Measurements from ENCODE around the gene TXN2. TPM values are rescaled to one million over a fixed set of nuclear protein-coding genes. Genes with fewer than 3 reads are reported as not detected.

Gene TXN2
- total RNA-seq, 4 donors from 2014 or later: 36.4 to 78.3 (median 63.4) TPM

GRCh38 chr22:36460202-36460601 is 21.2 kb downstream of the TXN2 start:
- Histone ChIP-seq H3K4me1 (peaks cover 0 to 61% (median 32%) of the 10 kb centered on the region in 3 donors), H3K36me3 (no peaks in the 10 kb centered on the region), H3K27ac (peak overlapping the region in 3 of 4 donors; percentile 87 to 95 (median 92)), H3K27me3 (no peaks in the 10 kb centered on the region), H3K9me3 (no peaks in the 10 kb centered on the region), H3K4me3 (no peak overlapping the region)
- no peak for ATAC-seq
- no peak for TF ChIP-seq EP300 (IDR thresholded peaks at IDR 0.05)
- TF ChIP-seq, protein P1, sequence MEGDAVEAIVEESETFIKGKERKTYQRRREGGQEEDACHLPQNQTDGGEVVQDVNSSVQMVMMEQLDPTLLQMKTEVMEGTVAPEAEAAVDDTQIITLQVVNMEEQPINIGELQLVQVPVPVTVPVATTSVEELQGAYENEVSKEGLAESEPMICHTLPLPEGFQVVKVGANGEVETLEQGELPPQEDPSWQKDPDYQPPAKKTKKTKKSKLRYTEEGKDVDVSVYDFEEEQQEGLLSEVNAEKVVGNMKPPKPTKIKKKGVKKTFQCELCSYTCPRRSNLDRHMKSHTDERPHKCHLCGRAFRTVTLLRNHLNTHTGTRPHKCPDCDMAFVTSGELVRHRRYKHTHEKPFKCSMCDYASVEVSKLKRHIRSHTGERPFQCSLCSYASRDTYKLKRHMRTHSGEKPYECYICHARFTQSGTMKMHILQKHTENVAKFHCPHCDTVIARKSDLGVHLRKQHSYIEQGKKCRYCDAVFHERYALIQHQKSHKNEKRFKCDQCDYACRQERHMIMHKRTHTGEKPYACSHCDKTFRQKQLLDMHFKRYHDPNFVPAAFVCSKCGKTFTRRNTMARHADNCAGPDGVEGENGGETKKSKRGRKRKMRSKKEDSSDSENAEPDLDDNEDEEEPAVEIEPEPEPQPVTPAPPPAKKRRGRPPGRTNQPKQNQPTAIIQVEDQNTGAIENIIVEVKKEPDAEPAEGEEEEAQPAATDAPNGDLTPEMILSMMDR (IDR thresholded peaks at IDR 0.05): no peak
- no peak for TF ChIP-seq POLR2AphosphoS5 (IDR thresholded peaks at IDR 0.05)
- TF ChIP-seq POLR2A (IDR thresholded peaks at IDR 0.05): no peak
- 97 to 98% methylated on average over 7 of the region's 8 CpGs for WGBS, 2 donors (ENCODE audit: low coverage in 1 of 2)

GRCh38 chr22:36457688-36458450 is 23.6 kb downstream of the TXN2 start:
- no peak overlapping the region for H3K4me3 ChIP-seq
- WGBS, 2 donors (ENCODE audit: low coverage in 1 of 2): 38 to 40% methylated on average over 1 to 2 of the region's 14 CpGs
- H3K27ac ChIP-seq: peak overlapping the region; percentile 21 to 96 (median 94)
- H3K4me1 ChIP-seq: peaks cover 0 to 69% (median 33%) of the 10 kb centered on the region in 3 donors
- no peaks in the 10 kb centered on the region for H3K27me3 ChIP-seq
- no peaks in the 10 kb centered on the region for H3K36me3 ChIP-seq
- ATAC-seq: no peak
- peak; percentile 51 for TF ChIP-seq POLR2AphosphoS5 (IDR thresholded peaks at IDR 0.05)
- TF ChIP-seq EP300 (IDR thresholded peaks at IDR 0.05): no peak
- H3K9me3 ChIP-seq: no peaks in the 10 kb centered on the region

DNA sequence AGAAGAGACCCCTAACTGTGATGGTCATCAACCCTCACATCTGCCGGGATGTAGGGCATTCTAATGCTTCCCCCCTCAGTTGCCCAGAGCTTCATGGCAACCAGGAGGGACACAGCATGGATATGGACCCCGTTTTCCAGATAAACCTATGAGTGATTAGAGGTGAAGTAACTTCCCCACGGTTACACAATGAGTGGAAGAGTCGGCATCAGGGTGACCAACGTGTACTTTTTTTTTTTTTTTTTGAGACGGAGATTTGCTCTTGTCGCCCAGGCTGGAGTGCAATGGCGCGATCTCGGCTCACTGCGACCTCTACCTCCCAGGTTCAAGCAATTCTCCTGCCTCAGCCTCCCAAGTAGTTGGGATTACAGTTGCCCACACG is 25.0 kb downstream of the TXN2 start:
- WGBS, 2 donors (ENCODE audit: low coverage in 1 of 2): 87 to 92% methylated on average over 9 to 12 of the region's 12 CpGs
- ATAC-seq: no peak
- no peaks in the 10 kb centered on the region for H3K36me3 ChIP-seq
- H3K4me1 ChIP-seq: peaks cover 0 to 70% (median 30%) of the 10 kb centered on the region in 3 donors
- TF ChIP-seq EP300 (IDR thresholded peaks at IDR 0.05) (no peak), POLR2A (IDR thresholded peaks at IDR 0.05) (no peak)
- no peak overlapping the region for H3K4me3 ChIP-seq
- no peaks in the 10 kb centered on the region for H3K27me3 ChIP-seq
- peak overlapping the region in 3 of 4 donors; percentile 92 to 98 (median 96) for H3K27ac ChIP-seq
- H3K9me3 ChIP-seq: no peaks in the 10 kb centered on the region

GRCh38 chr22:36455571-36456463 is 25.6 kb downstream of the TXN2 start:
- H3K9me3 ChIP-seq: no peaks in the 10 kb centered on the region
- H3K27ac ChIP-seq: peak overlapping the region; percentile 89 to 98 (median 94)
- peaks cover 0 to 70% (median 34%) of the 10 kb centered on the region in 3 donors for H3K4me1 ChIP-seq
- no peaks in the 10 kb centered on the region for H3K36me3 ChIP-seq
- no peak for ATAC-seq
- WGBS, 2 donors (ENCODE audit: low coverage in 1 of 2): 72 to 74% methylated on average over 12 to 15 of the region's 21 CpGs
- H3K4me3 ChIP-seq: peak overlapping the region in 1 of 2 donors; percentile 61
- TF ChIP-seq, protein P1 (IDR thresholded peaks at IDR 0.05): no peak
- TF ChIP-seq EP300 (IDR thresholded peaks at IDR 0.05) (no peak), POLR2A (IDR thresholded peaks at IDR 0.05) (no peak)
- H3K27me3 ChIP-seq: no peaks in the 10 kb centered on the region

- Histone ChIP-seq H3K27ac (peak overlapping the region; percentile 89 to 98 (median 94)), H3K4me1 (peaks cover 0 to 77% (median 34%) of the 10 kb centered on the region in 3 donors)
- TF ChIP-seq, protein P1 (IDR thresholded peaks at IDR 0.05): peak in 2 of 4 experiments; percentile 4 to 35
- TF ChIP-seq POLR2A (IDR thresholded peaks at IDR 0.05) (peak; percentile 74 to 81), POLR2AphosphoS5 (IDR thresholded peaks at IDR 0.05) (peak; percentile 91), EP300 (IDR thresholded peaks at IDR 0.05) (peak; percentile 56)
These were observed 26.4 kb downstream of the TXN2 start for GRCh38 chr22:36454916-36455570.

More at GRCh38 chr22:36454916-36455570, 26.4 kb downstream of the TXN2 start:
- H3K27me3 ChIP-seq: no peaks in the 10 kb centered on the region
- WGBS, 2 donors (ENCODE audit: low coverage in 1 of 2): 0% methylated on average over 1 of the region's 61 CpGs; no CpG with 5 or more reads in 1 of the 2 donors
- ATAC-seq: peak; percentile 92
- no peaks in the 10 kb centered on the region for H3K36me3 ChIP-seq
- no peaks in the 10 kb centered on the region for H3K9me3 ChIP-seq
- H3K4me3 ChIP-seq: peak overlapping the region; percentile 36 to 61
